ENCODE results near the gene PRKCD. TPM values are rescaled to one million over a fixed set of nuclear protein-coding genes. Genes with fewer than 3 reads are reported as not detected.

Gene PRKCD
- total RNA-seq, 1 experiment from 2014 or later = 34.3 TPM

DNA sequence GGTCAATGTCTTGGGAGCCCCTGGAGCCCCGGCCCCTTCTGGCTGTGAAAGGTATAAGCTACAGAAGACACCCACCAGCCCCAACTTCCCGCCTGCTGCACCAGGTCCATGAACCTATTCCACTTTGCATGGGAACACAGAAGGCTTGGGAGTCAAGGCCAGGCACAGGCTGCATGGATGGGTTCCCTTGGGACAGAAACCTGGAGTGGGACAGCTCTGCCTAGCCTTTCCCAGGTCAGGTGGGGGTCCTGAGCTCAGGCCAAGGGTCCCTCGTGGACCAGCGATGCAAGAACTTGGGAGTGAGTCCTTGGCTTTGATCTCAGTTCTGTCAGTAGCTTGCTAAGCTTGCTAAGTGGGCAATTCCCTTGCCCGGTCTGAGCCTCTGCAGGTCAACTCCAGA, 69.8 kb downstream of the PRKCD start:
- Histone ChIP-seq H2AFZ (no peak overlapping the region), H3K79me2 (ENCODE audit: low read depth) (peaks cover 50% of the 10 kb centered on the region), H3K27me3 (ENCODE audit: insufficient read depth, low read depth) (no peaks in the 10 kb centered on the region), H3K9me2 (ENCODE audit: insufficient read depth) (no peaks in the 10 kb centered on the region), H3K4me3 (no peak overlapping the region), H4K20me1 (ENCODE audit: insufficient read depth) (no peaks in the 10 kb centered on the region; the same call in none of the 2 replicates), H3F3A (ENCODE audit: insufficient read depth, low read depth) (peaks cover 87% of the 10 kb centered on the region), H3K36me3 (ENCODE audit: low read depth) (peaks cover 72% of the 10 kb centered on the region), H3K4me1 (replicated peaks; ENCODE audit: insufficient read depth) (peaks cover 6% of the 10 kb centered on the region), H3K9me3 (ENCODE audit: insufficient read depth, low read depth) (no peaks in the 10 kb centered on the region), H3K4me2 (no peak overlapping the region), H3K27ac (no peak overlapping the region)
- DNase-seq = no peak
- BruUV-seq (replicated peaks) = no TSS peak
- ChIA-PET POLR2A (ENCODE audit: unreplicated experiment) (no interaction called here), CTCF (no interaction called here)
- TF ChIP-seq, protein P1, sequence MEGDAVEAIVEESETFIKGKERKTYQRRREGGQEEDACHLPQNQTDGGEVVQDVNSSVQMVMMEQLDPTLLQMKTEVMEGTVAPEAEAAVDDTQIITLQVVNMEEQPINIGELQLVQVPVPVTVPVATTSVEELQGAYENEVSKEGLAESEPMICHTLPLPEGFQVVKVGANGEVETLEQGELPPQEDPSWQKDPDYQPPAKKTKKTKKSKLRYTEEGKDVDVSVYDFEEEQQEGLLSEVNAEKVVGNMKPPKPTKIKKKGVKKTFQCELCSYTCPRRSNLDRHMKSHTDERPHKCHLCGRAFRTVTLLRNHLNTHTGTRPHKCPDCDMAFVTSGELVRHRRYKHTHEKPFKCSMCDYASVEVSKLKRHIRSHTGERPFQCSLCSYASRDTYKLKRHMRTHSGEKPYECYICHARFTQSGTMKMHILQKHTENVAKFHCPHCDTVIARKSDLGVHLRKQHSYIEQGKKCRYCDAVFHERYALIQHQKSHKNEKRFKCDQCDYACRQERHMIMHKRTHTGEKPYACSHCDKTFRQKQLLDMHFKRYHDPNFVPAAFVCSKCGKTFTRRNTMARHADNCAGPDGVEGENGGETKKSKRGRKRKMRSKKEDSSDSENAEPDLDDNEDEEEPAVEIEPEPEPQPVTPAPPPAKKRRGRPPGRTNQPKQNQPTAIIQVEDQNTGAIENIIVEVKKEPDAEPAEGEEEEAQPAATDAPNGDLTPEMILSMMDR (conservative IDR thresholded peaks at IDR 0.05) = no peak
- TF ChIP-seq EZH2 (IDR thresholded peaks at IDR 0.05; ENCODE audit: low read depth) = no peak
- intact Hi-C loops (cut with micrococcal nuclease; ENCODE audit: unreplicated experiment) = no loop called here

GRCh38 chr3:53231532-53232511, 70.8 kb downstream of the PRKCD start:
- no peak for TF ChIP-seq EZH2 (IDR thresholded peaks at IDR 0.05; ENCODE audit: low read depth)
- TF ChIP-seq, protein P1 (conservative IDR thresholded peaks at IDR 0.05) = no peak
- Histone ChIP-seq H3K4me3 (no peak overlapping the region), H3K4me2 (no peak overlapping the region), H3K9me2 (ENCODE audit: insufficient read depth) (no peaks in the 10 kb centered on the region), H3K4me1 (replicated peaks; ENCODE audit: insufficient read depth) (peaks cover 17% of the 10 kb centered on the region), H3K27me3 (ENCODE audit: insufficient read depth, low read depth) (no peaks in the 10 kb centered on the region), H3K9me3 (ENCODE audit: insufficient read depth, low read depth) (no peaks in the 10 kb centered on the region), H4K20me1 (ENCODE audit: insufficient read depth) (no peaks in the 10 kb centered on the region; the same call in 1 of the 2 replicates), H3K36me3 (ENCODE audit: low read depth) (peaks cover 72% of the 10 kb centered on the region), H3F3A (ENCODE audit: insufficient read depth, low read depth) (peaks cover 82% of the 10 kb centered on the region), H2AFZ (no peak overlapping the region), H3K79me2 (ENCODE audit: low read depth) (peaks cover 60% of the 10 kb centered on the region), H3K27ac (peak overlapping the region; percentile 43; the same call in 1 of the 2 replicates)
- CTCF ChIA-PET = no interaction called here
- intact Hi-C loops (cut with micrococcal nuclease; ENCODE audit: unreplicated experiment) = no loop called here
- no peak for DNase-seq
- BruUV-seq (replicated peaks) = no TSS peak
- POLR2A ChIA-PET (ENCODE audit: unreplicated experiment) = no interaction called here

- H3K9me3 ChIP-seq (ENCODE audit: insufficient read depth, low read depth) = no peaks in the 10 kb centered on the region
- DNase-seq = no peak
- peaks cover 82% of the 10 kb centered on the region for H3F3A ChIP-seq (ENCODE audit: insufficient read depth, low read depth)
- no peak for TF ChIP-seq EZH2 (IDR thresholded peaks at IDR 0.05; ENCODE audit: low read depth)
- TF ChIP-seq, protein P1 (conservative IDR thresholded peaks at IDR 0.05) = no peak
- H3K27me3 ChIP-seq (ENCODE audit: insufficient read depth, low read depth) = no peaks in the 10 kb centered on the region
- H3K4me1 ChIP-seq (replicated peaks; ENCODE audit: insufficient read depth) = peaks cover 26% of the 10 kb centered on the region
- H4K20me1 ChIP-seq (ENCODE audit: insufficient read depth) = no peaks in the 10 kb centered on the region; the same call in 1 of the 2 replicates
- no TSS peak for BruUV-seq (replicated peaks)
- H3K4me2 ChIP-seq = no peak overlapping the region
- CTCF ChIA-PET = no interaction called here
- peaks cover 70% of the 10 kb centered on the region for H3K79me2 ChIP-seq (ENCODE audit: low read depth)
- no peak overlapping the region for H3K4me3 ChIP-seq
- H3K27ac ChIP-seq = peak overlapping the region; percentile 43
- POLR2A ChIA-PET (ENCODE audit: unreplicated experiment) = no interaction called here
- intact Hi-C loops (cut with micrococcal nuclease; ENCODE audit: unreplicated experiment) = no loop called here
- H3K36me3 ChIP-seq (ENCODE audit: low read depth) = peaks cover 77% of the 10 kb centered on the region
- no peaks in the 10 kb centered on the region for H3K9me2 ChIP-seq (ENCODE audit: insufficient read depth)
- no peak overlapping the region for H2AFZ ChIP-seq
These were observed 71.8 kb downstream of the PRKCD start for GRCh38 chr3:53232641-53233377.
